ENCODE measurements around the gene PCAT7. TPM values are rescaled to one million over a fixed set of nuclear protein-coding genes. Genes with fewer than 3 reads are reported as not detected.

Gene PCAT7
- total RNA-seq, 1 donor from 2014 or later = not detected

DNA sequence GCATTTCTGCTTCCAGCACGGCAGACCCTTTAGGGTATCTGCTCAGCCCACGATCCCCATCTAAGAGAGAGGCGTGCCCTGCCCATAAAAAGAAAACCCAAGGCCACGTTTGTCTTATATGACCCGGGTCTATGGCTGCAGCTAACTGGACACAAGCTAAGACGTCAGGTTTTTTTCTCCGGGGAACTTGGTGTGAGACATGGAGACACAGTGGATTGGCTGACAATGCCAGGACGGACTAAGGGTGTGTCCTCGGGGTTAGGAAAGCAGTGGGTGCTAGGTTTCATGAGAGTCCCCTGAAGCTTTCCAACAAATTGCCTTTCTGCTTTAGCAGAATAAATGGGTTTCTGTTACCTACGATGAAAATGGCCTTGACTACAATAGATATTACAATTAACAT is 45.8 kb downstream of the PCAT7 start:
- DNase-seq (ENCODE audit: extremely low read depth, low read depth, low spot score) = no peak

DNA sequence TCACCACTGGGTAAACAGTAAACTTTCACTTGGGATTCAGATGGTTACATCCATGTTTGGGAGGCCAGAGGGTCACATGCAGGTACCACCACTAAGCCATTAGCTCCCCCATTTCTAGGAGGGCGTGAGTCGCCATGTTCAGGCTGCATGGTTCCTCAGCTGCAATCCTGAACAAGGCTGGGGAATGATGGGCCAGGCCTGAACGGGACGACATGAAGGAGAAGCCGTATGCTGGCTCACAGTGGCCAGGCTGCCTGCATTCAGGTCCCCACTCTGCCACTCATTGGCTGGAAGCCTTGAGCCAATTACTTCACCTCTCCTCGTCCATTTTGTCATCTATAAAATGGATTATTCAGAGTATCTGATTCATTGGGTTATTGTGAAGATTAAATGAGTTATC is 47.8 kb downstream of the PCAT7 start:
- DNase-seq (ENCODE audit: extremely low read depth, low read depth, low spot score) = no peak

DNA sequence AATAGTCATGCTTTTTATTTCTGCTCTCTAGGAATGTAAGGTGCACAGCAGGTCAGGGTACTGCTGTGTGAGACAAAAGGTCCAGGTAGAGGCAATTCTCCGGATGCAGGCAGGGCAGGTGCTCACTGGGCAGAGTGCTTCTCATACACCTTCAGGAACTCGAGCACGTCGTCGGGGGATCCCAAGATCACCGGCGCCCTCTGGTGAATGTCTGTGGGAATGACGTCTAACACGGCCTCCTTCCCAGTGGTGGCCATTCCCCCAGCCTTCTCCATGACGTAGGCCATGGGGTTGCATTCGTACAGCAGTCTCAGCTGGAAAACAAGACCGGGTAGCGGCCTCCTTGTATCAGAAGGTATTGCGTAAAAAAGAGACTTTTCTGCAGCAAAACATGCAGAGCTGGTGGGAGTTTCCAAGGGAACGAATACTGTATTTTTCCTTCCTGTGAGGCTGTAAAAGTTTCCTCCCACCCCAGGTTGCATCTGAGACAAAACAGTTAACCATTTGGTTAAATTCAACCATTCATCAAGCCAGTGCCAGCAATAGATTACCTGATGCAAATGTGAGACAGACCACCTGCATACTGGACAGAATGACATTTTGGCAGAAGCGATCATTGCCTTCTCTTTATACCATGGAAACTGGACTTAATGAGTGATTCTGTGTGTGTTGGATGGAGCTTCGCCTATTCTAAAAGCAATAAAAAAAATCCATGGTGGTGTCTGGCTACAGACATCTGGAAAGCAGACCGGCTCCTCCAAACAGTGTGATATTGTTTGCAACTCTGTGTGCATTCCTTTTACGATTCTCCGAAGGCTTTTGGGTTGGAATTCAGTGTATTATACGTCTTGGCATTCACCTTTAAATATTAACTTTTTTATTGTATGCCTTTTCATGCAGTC is 48.6 kb downstream of the PCAT7 start:
- DNase-seq (ENCODE audit: extremely low read depth, low read depth, low spot score) = no peak

GRCh38 chr9:94606646-94607422 is 52.0 kb downstream of the PCAT7 start:
- DNase-seq (ENCODE audit: extremely low read depth, low read depth, low spot score) = no peak

- DNase-seq (ENCODE audit: extremely low read depth, low read depth, low spot score) = no peak
Measured at GRCh38 chr9:94607423-94607691, 52.5 kb downstream of the PCAT7 start.

- DNase-seq (ENCODE audit: extremely low read depth, low read depth, low spot score) = no peak
Measured at GRCh38 chr9:94610181-94610606, 55.3 kb downstream of the PCAT7 start.

DNA sequence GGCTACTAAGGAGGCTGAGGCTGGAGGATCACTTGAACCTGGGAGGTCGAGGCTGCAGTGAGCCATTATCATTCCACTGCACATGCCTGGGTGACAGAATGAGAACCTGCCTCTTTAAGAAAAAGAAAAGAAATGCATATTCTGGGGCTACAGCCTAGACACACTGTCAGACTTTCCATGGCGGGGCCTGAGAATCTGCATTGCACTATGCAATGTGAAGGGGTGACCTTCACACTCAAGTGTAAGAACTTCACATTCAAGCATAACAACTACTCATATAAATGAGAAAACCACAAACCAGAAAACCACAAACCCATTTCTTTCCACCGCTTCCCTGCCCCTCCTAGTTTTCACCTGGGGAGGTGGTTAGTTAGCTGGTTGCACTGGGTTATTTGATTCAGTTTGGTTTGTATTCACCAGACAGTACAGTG is 56.8 kb downstream of the PCAT7 start:
- no peak for DNase-seq (ENCODE audit: extremely low read depth, low read depth, low spot score)

DNA sequence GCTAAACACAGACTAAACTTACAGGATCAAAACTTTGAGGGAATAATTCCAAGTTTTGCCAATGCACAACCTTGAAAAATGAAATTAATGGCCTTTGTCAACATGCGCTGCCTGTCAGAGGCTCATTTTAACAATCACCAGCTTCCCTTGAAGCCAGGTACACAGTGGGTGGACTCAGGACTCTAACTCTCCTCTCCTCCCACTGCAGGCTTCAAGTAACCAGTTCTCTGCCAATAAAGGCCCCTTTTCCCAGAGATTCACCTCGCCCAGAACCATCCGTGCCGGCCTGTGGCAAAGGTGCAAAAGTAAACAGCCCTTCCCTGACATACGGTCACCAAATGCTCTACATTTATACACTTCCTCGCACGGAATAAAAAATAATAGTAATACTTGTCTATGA is 57.2 kb downstream of the PCAT7 start:
- DNase-seq (ENCODE audit: extremely low read depth, low read depth, low spot score) = no peak

DNA sequence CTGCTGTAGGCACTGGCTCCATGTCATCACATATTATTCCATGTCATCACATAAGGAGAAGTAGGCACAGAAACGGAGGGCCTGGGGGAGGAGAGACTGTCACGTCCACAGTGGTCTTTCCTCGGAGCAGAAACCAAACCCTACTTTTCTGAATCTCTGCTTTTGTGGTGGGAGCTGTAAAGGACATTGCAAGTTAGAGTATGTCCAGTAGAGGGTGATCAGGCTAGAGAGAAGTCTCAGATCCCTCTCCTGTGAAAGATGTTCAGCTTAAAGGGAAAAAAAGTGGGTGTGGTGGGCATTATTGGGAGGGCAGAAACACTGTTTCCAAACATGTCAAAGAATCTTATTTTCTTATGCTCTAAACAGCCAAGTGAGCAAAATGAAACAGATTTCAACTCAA is 58.1 kb downstream of the PCAT7 start:
- DNase-seq (ENCODE audit: extremely low read depth, low read depth, low spot score) = no peak

GRCh38 chr9:94619026-94619425 is 64.1 kb downstream of the PCAT7 start:
- DNase-seq (ENCODE audit: extremely low read depth, low read depth, low spot score) = no peak

Other genes starting within 250 kb of the PCAT7 start
- gene NUTM2F, start 226.4 kb upstream of the PCAT7 start, total RNA-seq = not detected in 2 replicates
- gene FBP2, start 38.7 kb downstream of the PCAT7 start, total RNA-seq = not detected in 2 replicates
- 1.7 TPM in 1 of 2 replicates, not detected in the other for gene FBP1, start 84.4 kb downstream of the PCAT7 start, total RNA-seq
- gene AOPEP, start 171.6 kb downstream of the PCAT7 start, total RNA-seq = 20.7 and 25.6 TPM in 2 replicates

Data from glomerular endothelial cell (primary cell).